Measurements from ENCODE around the gene NR2C2.

DNA sequence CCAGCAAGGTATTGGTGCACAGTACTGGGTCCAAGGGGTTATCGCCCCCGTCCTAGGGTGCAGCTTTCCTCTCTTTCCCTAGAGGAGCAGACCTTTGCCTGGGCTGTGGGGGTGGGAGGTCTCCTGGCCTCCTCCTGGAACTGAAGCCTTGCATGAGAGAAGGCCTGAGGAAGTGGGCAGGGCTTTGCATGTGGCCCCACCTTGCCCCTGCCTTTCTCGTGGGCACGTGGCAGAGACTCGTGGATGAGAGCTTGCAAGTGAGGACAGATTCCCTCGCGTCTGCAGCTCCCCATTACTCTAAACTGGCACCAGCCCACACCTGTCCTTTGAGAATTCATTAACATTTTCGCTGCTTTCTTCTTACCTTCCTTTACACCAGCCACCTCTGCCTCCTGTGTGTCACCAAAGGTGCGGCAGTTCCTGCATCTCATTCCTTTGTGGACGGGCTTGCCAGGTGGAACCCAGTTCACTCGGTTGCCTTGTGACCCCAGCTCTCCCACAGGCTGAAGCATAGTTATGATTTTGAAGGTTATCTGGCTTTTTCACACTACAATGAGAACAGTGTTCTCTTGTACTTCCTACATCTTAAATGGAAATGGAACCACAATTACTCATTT, 40.9 kb upstream of the NR2C2 start:
- no peak for TF ChIP-seq EZH2 (IDR thresholded peaks at IDR 0.05; ENCODE audit: borderline replicate concordance, insufficient read depth, low read depth, low read length, poor library complexity, severe bottlenecking)
- TF ChIP-seq, protein P1, sequence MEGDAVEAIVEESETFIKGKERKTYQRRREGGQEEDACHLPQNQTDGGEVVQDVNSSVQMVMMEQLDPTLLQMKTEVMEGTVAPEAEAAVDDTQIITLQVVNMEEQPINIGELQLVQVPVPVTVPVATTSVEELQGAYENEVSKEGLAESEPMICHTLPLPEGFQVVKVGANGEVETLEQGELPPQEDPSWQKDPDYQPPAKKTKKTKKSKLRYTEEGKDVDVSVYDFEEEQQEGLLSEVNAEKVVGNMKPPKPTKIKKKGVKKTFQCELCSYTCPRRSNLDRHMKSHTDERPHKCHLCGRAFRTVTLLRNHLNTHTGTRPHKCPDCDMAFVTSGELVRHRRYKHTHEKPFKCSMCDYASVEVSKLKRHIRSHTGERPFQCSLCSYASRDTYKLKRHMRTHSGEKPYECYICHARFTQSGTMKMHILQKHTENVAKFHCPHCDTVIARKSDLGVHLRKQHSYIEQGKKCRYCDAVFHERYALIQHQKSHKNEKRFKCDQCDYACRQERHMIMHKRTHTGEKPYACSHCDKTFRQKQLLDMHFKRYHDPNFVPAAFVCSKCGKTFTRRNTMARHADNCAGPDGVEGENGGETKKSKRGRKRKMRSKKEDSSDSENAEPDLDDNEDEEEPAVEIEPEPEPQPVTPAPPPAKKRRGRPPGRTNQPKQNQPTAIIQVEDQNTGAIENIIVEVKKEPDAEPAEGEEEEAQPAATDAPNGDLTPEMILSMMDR (IDR thresholded peaks at IDR 0.05), result no peak

Measured in B cell (primary cell).